ENCODE measurements around the gene CD101.
"Not testable (repeated sequence)": the region's sequence is repeated elsewhere in the genome, so short reads cannot be mapped to it uniquely, and the experiment has no call there.

Gene CD101

GRCh38 chr1:117001254-117001927 is at the start of gene CD101:
CD101 (plus strand) TSS chr1:117001760; CDS start chr1:117001818, 58 bp downstream.
- no peak for DNase-seq

GRCh38 chr1:116952738-116953275 is 48.8 kb upstream of the CD101 start:
- no peak for DNase-seq

GRCh38 chr1:116954440-116954839 is 47.1 kb upstream of the CD101 start:
- no peak for DNase-seq

- no peak for DNase-seq
These were observed 45.2 kb upstream of the CD101 start for GRCh38 chr1:116956378-116956777.

- no peak for DNase-seq
These were observed 43.9 kb upstream of the CD101 start for GRCh38 chr1:116957646-116958045.

GRCh38 chr1:116958110-116958509 is 43.5 kb upstream of the CD101 start:
- DNase-seq: no peak

GRCh38 chr1:116958977-116959376 is 42.6 kb upstream of the CD101 start:
- no peak for DNase-seq

GRCh38 chr1:116961606-116962005 is 40.0 kb upstream of the CD101 start:
- DNase-seq: no peak

- DNase-seq: peak; percentile 22
These were observed 38.4 kb upstream of the CD101 start for GRCh38 chr1:116962987-116963639.

GRCh38 chr1:116966791-116967190 is 34.8 kb upstream of the CD101 start:
- DNase-seq: no peak

- DNase-seq: no peak
These were observed 32.8 kb upstream of the CD101 start for GRCh38 chr1:116968724-116969123.

GRCh38 chr1:116971258-116971860 is 30.2 kb upstream of the CD101 start:
- no peak for DNase-seq

GRCh38 chr1:116971965-116972673 is 29.4 kb upstream of the CD101 start:
- DNase-seq: no peak

- DNase-seq: no peak
These were observed 28.9 kb upstream of the CD101 start for GRCh38 chr1:116972674-116973030.

GRCh38 chr1:116980309-116980708 is 21.3 kb upstream of the CD101 start:
- DNase-seq: not testable (repeated sequence)

GRCh38 chr1:116981521-116982037 is 20.0 kb upstream of the CD101 start:
- no peak for DNase-seq

- no peak for DNase-seq
These were observed 19.1 kb upstream of the CD101 start for GRCh38 chr1:116982319-116983004.

GRCh38 chr1:116983112-116983511 is 18.4 kb upstream of the CD101 start:
- no peak for DNase-seq

GRCh38 chr1:116983678-116984077 is 17.9 kb upstream of the CD101 start:
- no peak for DNase-seq

GRCh38 chr1:116984406-116985160 is 17.0 kb upstream of the CD101 start:
- DNase-seq: no peak

GRCh38 chr1:116986421-116987255 is 14.9 kb upstream of the CD101 start:
- peak; percentile 15 for DNase-seq

Measured in GDM1 (cell line).